Esophagus squamous epithelium (tissue), 4 donors: ENCODE results near the gene UGGT1.

Source experiments
- CTCF ChIP-seq, 6 experiments: fragments of 450-650 bp in 4 of 6; fragments of 200-600 bp in 2 of 6; sonication (generic) in 2 of 6; IDR thresholded peaks; one replicate each; pipeline ENCODE4 v1.5.1; 2016 to 2019; ENCODE audit warnings: antibody characterized with exemption in 6 of 6, mild to moderate bottlenecking in 4 of 6, moderate library complexity in 4 of 6
- POLR2A ChIP-seq, 4 donors: fragments of 450-650 bp; IDR thresholded peaks; one replicate each; pipeline ENCODE4 v1.6.1; 2017; ENCODE audit warnings: antibody characterized with exemption in 4 of 4, mild to moderate bottlenecking in 4 of 4, moderate library complexity in 3 of 4

GRCh38 chr2:128041561-128041960, 49.4 kb upstream of the UGGT1 start:
- no peak for TF ChIP-seq CTCF (IDR thresholded peaks at IDR 0.05)
- TF ChIP-seq POLR2A (IDR thresholded peaks at IDR 0.05) = no peak
